GM12878 (cell line): ENCODE measurements around the gene HLA-DPB1. TPM values are rescaled to one million over a fixed set of nuclear protein-coding genes. Genes with fewer than 3 reads are reported as not detected.
A peak's percentile ranks its signal among the peaks of the same experiment; 100 is the strongest.

ENCODE experiments used
- EGR1 ChIP-seq, 2 experiments: IDR thresholded peaks; 1 replicate in 1 of 2; 2 replicates in 1 of 2; pipeline ENCODE4 v1.6.1; 2011 to 2012; ENCODE audit warnings: low read depth in 2 of 2, low read length in 2 of 2, borderline replicate concordance in 1 of 2, mild to moderate bottlenecking in 1 of 2, moderate library complexity in 1 of 2
- ELK1 ChIP-seq: IDR thresholded peaks from 2 replicates; pipeline ENCODE4 v1.6.1; 2012; ENCODE audit warnings: low read depth, low read length, improper control_type of control experiment
- FOS ChIP-seq: IDR thresholded peaks from 3 replicates; pipeline ENCODE4 v1.6.1; 2011; ENCODE audit warnings: borderline replicate concordance; ENCODE audit not compliant: insufficient read length; ENCODE audit errors: extremely low read depth
- GABPA ChIP-seq: IDR thresholded peaks from 2 replicates; pipeline ENCODE4 v1.6.1; 2014; ENCODE audit warnings: antibody characterized with exemption, low read depth, mild to moderate bottlenecking, inconsistent platforms
- HDAC6 ChIP-seq: fragments of 200-600 bp; sonication (generic); IDR thresholded peaks from one replicate; pipeline ENCODE4 v1.8.0; 2017; ENCODE audit warnings: antibody characterized with exemption; ENCODE audit not compliant: unreplicated experiment
- IRF4 ChIP-seq: IDR thresholded peaks from 2 replicates; pipeline ENCODE4 v1.6.1; 2011; ENCODE audit warnings: low read depth, low read length
- KLF5 ChIP-seq: fragments of 450-650 bp; IDR thresholded peaks from 2 replicates; pipeline ENCODE4 v1.6.1; 2014; ENCODE audit warnings: mild to moderate bottlenecking; ENCODE audit not compliant: partially characterized antibody
- PBX3 ChIP-seq: IDR thresholded peaks from 2 replicates; pipeline ENCODE4 v1.6.1; 2011; ENCODE audit warnings: mild to moderate bottlenecking, low read depth, low read length, moderate library complexity; ENCODE audit not compliant: insufficient replicate concordance
- POLR2AphosphoS5 ChIP-seq: IDR thresholded peaks from 2 replicates; pipeline ENCODE4 v1.6.1; 2011; ENCODE audit warnings: mild to moderate bottlenecking, low read length, inconsistent platforms
- PRDM15 ChIP-seq: fragments of 450-650 bp; formaldehyde crosslinking; IDR thresholded peaks from 2 replicates; pipeline ENCODE4 v1.4.0; 2020; ENCODE audit warnings: mild to moderate bottlenecking, moderate library complexity
- RELA ChIP-seq: fragments of 450-650 bp; IDR thresholded peaks from 2 replicates; pipeline ENCODE4 v1.8.0; 2014; ENCODE audit warnings: borderline replicate concordance; ENCODE audit not compliant: partially characterized antibody
- RUNX3 ChIP-seq: IDR thresholded peaks from 2 replicates; pipeline ENCODE4 v1.6.1; 2012; ENCODE audit warnings: low read length, inconsistent platforms
- SMARCA5 ChIP-seq: fragments of 450-650 bp; IDR thresholded peaks from 2 replicates; pipeline ENCODE4 v1.6.1; 2017; ENCODE audit warnings: mild to moderate bottlenecking
- SPI1 ChIP-seq: IDR thresholded peaks from 2 replicates; pipeline ENCODE4 v1.6.1; 2011; ENCODE audit warnings: low read depth, mild to moderate bottlenecking, low read length, moderate library complexity, borderline replicate concordance; ENCODE audit not compliant: insufficient read depth
- SUZ12 ChIP-seq: fragments of 200-600 bp; sonication (generic); IDR thresholded peaks from one replicate; pipeline ENCODE4 v1.6.1; 2018; ENCODE audit warnings: antibody characterized with exemption, mild to moderate bottlenecking; ENCODE audit not compliant: unreplicated experiment
- TAF1 ChIP-seq: IDR thresholded peaks from 2 replicates; pipeline ENCODE4 v1.6.1; 2011; ENCODE audit warnings: mild to moderate bottlenecking, low read depth, low read length, borderline replicate concordance
- USF2 ChIP-seq: IDR thresholded peaks from 2 replicates; pipeline ENCODE4 v1.6.1; 2011; ENCODE audit warnings: low read depth, low read length, improper control_type of control experiment, borderline replicate concordance
- ZNF384 ChIP-seq: IDR thresholded peaks from 2 replicates; pipeline ENCODE4 v1.6.1; 2012; ENCODE audit warnings: low read depth, mild to moderate bottlenecking, low read length, improper control_type of control experiment, borderline replicate concordance
- ZNF622 ChIP-seq: fragments of 450-650 bp; IDR thresholded peaks from 2 replicates; pipeline ENCODE4 v1.6.1; 2017; ENCODE audit warnings: mild to moderate bottlenecking, inconsistent platforms
- polyA plus RNA-seq, 11 experiments: library from polyadenylated mRNA; depleted of rRNA in 4 of 11; unstranded in 6 of 11; stranded (reverse) in 5 of 11; fragments of >200 nt; fragmentation: Nextera tagmentation in 4 of 11; fragmentation: Illumina TruSeq in 1 of 11; extraction: Ambion mirVana in 4 of 11; extraction: Trizol in 1 of 11; gene quantifications; 1 replicate in 1 of 11; 2 replicates in 10 of 11; pipeline versions ENCODE4 v1.2.1 to v1.2.3, GENCODE V29; 2011 to 2016; ENCODE audit warnings: inconsistent platforms in 2 of 11, missing spikeins in 2 of 11, low read depth in 1 of 11
- total RNA-seq, 4 experiments: library from RNA; depleted of rRNA in 3 of 4; stranded (reverse); fragments of >200 nt in 3 of 4; fragmentation: Illumina TruSeq in 1 of 4; extraction: Trizol in 1 of 4; gene quantifications; 2 replicates each; pipeline versions ENCODE4 v1.2.1 to v1.2.3, GENCODE V29; 2013 to 2021

The HLA-DPB1 gene
- total and polyA plus RNA-seq, 10 of the 15 experiments (the other 5 are each of a cell fraction or from before 2014, with no cell fraction given): 101 to 675 (median 352) TPM

GRCh38 chr6:33073431-33073871 is 2.3 kb upstream of the HLA-DPB1 start, which contains the start of gene HLA-DPA1 (continued):
- no peak for TF ChIP-seq ELK1
- 0 out of 3 replicates have a peak, but pooled peaks of 1 of the 2 experiments have one; percentile 33 for TF ChIP-seq EGR1 (IDR thresholded peaks at IDR 0.05; ENCODE audit: borderline replicate concordance in 1 of 2, low read depth in 2 of 2, low read length in 2 of 2)
- TF ChIP-seq TAF1: peak; percentile 100
- TF ChIP-seq KLF5: peak; percentile 55
- TF ChIP-seq PBX3: peak; percentile 20
- TF ChIP-seq RUNX3: peak; percentile 57
- peak; percentile 17; the same call in 1 of the 2 replicates for TF ChIP-seq GABPA
- TF ChIP-seq IRF4: peak; percentile 87
- TF ChIP-seq ZNF622: no peak
- no peak for TF ChIP-seq ZNF384
- TF ChIP-seq HDAC6: no peak
- TF ChIP-seq SUZ12: no peak
- no peak for TF ChIP-seq FOS
- TF ChIP-seq RELA: peak; percentile 52
- peak; percentile 88 for TF ChIP-seq SMARCA5
- TF ChIP-seq USF2: no peak
- TF ChIP-seq SPI1: peak; percentile 84; the same call in 1 of the 2 replicates
- TF ChIP-seq POLR2AphosphoS5: peak; percentile 100
- TF ChIP-seq PRDM15 (CRISPR knock-in tag): no peak
